GM19455 (cell line): ENCODE results near the gene PEX10.

Experiments
- ATAC-seq: cut with Tn5 transposase; IDR thresholded peaks from one replicate; pipeline ENCODE4 v1.9.1; 2021; ENCODE audit not compliant: unreplicated experiment

PEX10 gene

DNA sequence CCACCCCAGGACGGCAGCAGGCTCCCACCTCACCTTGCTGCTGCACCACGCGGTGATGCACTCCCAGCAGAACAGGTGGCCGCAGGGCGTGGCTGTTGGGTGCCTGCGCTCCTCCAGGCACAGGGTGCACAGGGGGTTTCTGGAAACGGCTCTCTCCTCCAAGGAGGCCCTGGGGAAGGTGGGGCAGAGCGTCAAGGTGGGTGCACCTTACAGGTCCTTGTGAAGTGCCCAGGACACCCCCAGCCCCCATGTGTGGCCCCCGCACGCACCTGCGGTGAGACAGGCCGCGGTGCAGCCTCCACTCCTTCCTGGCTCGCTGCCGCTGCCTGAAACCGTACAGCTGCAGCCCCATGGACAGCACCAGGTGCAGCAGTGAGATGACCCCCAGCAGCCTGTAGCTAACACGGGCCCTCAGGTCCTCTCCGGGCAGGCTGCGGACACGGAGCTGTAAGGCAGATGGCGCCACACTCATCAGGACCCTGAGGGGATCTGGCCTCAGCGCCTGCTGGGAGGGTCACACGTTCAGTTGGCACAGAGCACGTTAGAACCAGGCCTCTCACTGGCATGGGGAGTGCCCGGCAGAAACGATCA, 5.8 kb downstream of the PEX10 start:
- ATAC-seq: no peak

DNA sequence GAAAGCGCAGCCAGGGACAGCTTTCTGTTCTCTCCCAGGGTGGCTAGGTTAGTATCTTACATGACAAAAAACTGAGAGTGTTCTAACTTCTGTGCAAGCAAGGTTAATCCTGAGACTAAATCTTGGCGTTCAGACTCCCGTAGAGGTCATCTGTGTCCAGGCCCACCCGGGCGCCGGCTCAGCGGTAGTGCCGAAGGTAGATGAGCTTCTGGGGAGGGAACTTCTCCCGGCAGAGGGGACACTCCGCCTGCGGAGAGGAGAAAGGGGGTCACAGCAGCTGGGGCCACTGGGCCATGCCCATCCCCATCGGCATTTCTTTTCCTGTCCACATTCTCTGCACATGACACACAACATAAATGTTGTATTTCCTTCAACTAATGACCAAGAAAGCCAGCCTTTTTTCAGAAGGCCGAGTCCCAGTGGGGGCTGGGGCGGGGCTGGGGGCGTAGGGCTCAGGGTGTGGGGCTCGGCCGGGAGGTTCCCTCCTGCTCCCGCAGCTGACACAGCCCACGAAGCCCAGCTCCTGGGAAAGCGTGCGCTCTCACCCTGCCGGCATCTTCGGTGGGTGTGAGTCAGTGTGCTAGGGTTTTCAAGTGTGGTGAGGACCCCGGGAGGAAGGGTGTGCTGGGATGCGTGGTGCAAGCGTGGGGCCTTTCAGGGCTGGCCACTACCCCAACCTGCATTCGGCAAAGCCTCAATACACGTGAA, 6.6 kb downstream of the PEX10 start:
- no peak for ATAC-seq

DNA sequence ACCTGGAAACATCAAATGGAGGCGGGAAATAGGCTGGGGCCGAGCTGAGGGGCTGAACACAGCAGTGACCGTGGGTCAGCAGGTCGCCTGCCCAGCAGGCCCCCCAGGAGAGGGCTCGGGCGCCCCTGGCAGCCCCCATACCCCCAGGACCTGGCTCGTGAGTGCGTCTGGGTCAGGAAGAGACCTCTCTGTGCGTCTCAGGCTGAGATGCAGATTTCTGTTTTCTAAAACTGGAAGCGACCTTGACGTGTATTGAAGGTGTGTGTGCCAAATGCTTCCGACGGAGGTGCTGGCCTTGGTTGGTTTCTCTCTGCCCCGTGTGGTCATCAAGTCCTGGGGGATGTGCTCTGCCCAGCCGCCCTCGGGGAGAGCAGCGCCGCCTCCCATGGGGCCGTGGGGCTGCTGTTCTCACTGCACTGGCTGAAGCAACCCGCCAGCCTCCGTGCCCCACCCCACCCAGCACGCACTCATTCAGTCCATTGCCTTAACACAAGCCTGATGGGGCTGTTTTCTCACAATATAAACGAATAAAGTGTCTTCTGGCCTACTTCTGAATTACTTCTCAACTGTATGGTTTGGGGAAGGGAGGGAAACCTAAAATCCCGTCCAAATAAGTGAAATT, 7.4 kb downstream of the PEX10 start:
- ATAC-seq: no peak

DNA sequence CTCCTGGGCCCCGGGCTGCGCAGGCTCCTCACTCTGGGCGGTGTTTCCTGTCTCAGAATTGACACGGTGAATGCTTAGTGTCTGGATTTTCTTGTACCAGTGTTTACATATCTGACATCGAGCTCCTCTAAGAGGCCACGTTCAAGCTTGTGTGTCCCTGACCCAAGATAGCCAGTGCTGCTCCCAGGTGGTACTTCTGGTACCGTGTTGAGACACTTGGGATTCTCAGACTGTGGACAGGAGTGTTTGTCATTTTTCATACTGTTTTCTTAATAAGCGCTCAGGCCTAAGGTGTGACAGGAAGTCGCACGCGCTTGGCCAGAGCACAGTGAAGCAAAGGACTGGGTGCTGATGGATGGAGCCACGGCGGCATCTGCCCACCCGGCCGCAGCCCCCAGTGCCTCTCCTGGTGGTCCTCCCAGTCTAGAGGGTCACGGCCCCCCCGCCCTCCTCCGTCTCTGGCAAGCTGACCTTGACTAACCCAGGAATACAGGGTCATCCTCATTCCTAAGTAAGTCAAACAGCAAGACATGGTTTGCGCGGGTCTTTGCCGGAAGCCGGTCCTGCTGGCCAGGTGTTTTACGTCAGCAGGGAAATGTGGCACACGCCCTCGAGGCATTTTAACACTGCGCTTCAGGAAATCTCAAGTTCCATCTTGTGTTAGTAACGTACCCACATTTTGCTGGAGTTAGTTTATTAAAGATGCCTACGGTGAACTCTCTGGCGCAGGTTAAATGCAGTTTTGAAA, 8.0 kb downstream of the PEX10 start:
- no peak for ATAC-seq

DNA sequence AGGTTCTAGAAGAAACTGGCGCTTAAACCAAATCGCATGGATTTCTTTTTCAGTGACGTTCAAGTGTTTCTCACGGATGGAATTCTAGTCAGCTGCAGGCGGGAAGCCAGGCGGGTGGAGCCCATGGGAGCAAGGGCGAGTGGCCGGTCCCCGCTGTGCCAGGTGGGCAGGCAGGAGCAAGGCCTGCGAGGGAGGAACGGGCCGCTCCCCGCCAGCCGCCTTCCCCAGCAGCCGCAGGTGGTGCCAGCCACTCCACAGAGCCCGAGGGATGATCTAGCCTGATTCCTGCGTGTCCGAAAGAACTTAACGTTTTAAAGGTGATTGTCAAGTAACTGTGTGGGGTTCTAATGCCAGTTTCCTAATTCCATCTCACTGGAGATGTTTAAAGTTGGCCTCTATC, 9.1 kb downstream of the PEX10 start:
- ATAC-seq: no peak

DNA sequence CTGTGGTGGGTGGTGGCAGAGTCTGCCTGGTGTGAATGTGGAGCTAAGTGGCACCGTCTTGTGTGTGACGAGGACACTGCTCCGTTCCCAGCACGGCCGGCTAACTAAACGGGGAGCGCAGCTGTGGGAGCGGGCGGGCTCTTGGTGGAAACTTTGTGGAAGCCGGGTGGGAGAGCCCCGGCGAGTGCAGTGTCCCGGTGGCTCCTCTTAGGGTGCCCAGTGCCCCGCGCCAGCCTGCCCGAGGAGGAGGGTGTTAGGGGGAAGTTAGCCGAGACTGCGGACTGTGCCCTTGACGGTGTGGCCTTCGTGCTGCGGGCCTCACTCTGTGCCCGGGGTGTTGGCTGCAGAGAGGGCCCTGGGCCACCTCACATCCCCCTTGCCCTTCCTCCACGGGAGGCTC, 9.9 kb downstream of the PEX10 start:
- ATAC-seq: no peak

DNA sequence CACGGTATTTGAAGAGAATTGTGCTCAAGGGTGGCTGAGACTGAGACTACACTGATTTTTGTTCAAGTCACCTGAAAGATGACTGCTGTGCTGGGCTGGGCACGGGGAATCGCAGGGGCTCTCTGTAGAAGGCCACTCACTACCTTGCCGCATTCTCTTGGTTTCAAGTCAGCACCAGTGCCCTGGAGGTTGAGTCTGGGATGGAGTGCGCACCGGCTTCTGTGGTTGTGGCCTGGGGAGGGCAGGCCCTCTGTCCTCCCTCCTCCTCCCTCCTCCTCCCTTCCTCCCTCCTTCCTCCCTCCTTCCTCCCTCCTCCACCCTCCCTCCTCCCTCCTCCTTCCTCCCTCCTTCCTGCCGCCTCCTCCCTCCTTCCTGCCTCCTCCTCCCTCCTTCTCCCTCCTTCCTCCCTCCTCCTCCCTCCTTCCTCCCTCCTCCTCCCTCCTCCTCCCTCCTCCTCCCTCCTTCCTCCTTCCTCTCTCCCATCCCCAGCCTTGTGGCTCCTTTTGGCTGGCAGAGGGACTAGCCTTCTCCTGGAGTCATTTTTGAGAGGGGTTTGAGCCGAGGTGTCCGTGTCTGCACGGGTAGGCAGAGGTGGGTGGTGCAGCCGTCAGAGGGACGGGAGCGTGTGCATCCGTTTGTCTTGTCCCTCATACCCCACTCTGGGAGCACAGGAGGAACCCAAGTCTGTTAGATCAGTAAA, 11.3 kb downstream of the PEX10 start:
- no peak for ATAC-seq

DNA sequence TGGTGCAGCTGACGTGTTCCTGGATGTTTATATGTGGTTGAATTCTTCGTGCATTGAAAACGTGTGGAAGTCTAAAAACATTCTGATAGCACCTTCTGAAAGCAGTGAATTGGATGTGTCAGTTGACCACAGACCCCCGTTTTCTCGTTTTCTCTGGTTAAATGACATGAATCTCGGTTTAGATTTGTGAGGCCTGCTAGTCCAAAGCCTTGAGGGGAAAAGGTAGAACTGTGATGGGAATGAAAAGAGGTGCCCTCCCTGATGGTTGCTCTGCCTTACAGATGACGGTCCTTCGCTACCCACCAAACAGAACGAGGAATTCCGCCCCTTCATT, 11.8 kb downstream of the PEX10 start:
- ATAC-seq: no peak

DNA sequence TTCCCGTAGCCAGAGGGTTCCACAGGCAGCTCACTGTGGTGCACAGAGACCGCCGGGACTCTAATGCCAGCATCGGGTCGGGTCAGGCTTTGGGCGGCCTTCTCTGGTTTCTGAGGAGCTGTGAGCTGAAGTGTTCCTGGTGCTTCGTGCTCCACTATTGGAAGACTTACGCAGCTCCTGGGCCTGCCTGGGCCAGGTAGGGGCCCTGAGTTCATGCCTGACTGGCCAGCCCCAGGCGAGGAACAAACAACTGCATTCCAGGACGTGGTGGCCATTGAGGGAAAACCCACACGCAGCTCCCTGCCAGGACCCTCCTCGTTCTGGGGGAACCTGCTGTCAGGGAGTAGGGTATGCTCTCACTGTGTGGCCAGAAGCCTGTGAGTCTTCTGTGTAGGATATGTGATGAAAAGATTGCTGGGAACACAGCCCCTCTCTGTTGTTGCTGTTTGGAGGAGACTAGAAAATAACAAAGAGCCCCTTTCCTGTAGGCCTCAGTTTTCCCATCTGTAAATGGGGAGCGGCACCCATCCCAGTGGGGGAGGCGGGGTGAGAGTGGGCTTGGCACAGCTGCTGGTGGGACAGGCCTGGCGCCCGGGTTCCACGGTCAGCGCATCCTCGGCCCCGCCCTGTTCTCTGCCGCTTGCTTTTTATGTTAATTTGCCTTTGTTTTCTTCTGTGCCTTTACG, 12.3 kb downstream of the PEX10 start:
- ATAC-seq: no peak

DNA sequence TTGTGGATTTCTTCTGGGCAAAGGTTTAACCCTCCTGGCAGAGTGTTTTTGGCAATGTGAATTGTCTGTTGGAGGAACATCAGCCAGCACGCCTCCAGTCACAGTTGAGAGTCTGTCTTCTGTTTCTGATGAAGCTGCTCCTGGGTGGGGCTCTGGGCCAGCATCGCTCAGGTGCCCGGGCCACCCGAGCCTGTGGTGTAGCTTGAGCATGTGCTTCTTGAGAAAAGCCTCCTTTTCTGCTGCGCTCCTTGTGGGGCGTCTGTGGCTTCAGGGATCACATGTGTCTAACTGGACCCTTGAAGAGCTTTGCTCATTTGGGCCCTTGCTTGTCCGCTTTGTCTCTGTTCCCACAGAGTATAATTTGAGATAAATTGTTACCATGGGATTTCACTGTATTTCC, 13.5 kb downstream of the PEX10 start:
- no peak for ATAC-seq

DNA sequence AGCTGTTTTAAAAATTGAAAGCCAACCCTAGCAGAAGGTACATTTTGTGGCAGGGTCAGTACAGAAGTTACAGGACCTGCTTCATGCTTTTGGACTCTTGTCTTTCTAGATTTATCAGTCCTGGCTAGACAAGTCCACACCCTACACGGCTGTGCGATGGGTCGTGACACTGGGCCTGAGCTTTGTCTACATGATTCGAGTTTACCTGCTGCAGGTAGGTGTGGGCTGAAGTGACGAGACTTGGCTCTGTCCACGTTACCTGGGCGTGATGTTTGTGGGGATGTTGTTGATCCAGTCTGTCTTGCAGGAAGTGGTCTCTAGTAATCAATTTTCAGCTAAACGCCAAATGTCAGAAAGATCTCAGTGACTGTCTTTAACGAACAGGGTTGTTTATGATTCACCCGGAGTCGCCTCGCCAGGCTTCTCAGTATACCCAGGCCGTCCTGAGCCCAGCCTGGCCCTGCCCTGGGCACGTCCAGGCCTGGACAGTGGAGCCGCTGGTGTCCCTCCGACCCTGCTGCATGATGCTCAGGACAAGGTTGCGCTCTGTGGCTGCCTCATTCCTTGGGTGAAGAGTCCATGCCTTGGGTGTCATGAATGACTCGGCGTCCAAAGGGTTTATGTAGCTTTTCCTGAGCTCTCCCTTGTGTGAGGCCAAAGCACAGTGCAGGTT, 15.2 kb downstream of the PEX10 start:
- ATAC-seq: no peak

DNA sequence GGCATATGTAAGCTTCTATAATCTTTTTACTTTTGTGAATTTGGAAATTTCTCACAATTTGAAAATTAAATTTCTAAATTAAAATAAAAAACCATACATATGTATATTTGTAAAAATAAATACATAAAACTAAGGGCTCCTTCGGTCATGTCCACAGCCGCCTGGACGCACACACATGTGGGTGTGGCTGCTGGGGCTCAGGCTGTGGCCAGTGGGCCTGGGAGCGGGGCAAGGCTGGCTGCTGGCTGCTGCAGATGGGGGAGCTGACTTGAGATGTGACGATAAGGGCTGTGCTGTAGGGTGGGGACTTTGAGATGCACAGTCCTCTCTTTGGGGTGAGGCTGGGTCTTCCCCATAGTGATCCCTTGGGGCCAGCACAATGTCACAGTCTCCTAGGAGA, 15.9 kb downstream of the PEX10 start:
- ATAC-seq: no peak

DNA sequence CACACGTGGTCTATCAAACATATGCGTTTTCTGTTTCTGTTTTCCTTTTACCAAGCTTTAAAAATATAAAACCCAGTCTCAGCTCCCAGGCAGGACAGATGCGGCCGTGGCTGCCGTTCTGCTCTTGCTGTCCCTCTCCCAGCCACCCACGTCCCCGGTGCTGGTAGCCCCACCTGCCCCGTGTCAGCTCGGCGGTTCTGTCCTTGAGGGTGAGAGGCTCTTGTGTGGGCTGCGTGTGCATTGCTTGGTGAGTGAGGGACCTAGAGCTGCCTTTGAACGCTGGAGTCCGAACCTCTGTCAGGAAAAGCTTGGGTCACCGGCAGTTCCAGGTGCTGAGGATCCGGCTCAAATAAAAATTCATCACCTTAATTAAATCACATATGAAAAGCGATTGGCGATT, 16.3 kb downstream of the PEX10 start:
- ATAC-seq: no peak

DNA sequence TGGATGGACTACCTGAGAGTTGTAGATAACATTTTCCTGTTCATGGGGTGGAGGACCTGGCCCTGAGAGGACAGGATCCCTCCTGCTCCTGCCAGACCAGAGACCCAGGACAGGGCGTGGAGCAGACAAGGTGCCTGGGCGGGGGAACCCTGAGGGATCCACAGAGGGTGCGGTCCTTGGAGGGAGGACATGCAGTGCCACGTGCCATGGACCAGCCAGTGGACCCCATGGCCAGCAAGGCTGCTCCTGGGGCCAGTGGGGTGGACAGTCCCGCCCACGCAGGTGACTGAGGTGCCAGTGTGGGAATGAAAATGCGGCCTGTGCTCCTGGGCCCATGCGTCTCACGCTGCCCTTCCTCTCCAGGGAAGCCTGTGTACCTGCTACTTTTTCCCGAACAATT, 17.1 kb downstream of the PEX10 start:
- no peak for ATAC-seq

DNA sequence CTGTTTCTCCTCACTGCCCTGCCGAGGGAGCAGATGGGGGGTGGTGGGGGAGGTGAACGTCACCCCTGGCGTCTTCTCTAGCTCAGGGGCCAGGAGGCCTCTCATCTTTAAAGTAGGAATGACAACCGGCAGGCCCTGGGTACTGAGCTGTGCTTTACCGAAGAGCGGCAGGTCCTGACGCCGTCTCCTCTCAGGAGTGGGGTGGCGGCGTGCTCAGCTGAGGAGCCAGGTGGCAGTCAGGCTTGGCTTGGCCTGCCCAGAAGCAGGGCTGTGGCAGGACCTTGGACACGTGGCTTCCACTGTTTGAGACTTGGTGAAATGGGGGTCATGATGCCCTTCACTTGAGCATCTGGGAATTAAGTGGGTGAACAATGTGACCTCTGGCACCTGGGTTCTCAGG, 17.6 kb downstream of the PEX10 start:
- no peak for ATAC-seq

DNA sequence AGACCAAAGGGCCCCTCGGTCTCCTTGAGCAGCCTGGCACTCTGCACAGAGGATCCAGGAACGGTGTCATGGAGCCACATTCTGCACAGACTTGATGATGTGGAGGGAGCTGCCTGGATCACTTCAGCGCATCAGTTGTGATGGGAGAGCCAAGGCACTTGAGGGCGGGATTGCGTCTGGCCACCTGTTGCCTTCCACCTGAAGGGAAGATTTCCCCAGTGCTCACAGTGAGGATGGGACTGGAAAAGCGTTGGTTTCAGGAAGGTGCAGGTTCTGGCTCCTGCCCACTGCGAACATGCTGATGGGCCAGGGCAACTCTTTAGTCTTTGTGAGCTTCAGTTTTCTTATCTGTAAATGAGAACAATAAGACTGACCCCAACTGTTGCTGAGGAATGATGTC, 18.1 kb downstream of the PEX10 start:
- no peak for ATAC-seq

DNA sequence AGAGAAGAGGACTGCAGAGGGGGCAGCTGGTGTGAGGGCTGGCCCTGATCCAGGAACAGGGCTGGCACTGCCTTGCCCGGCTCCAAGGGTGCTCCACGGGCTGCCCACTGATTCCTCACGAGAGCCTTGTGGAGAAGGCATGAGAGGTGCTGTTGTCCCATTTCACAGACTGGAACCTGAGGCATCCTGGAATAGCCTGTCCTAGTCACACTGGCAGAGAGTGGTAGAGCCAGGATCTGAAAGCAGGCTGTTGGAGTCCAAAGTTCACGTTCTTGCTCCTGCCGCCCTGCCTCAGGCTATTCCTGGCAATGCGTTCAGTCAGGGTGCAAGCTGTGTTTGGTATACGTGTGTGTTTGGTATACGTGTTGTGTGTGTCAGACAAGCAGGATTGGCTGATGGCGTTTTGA, 18.9 kb downstream of the PEX10 start:
- ATAC-seq: no peak

DNA sequence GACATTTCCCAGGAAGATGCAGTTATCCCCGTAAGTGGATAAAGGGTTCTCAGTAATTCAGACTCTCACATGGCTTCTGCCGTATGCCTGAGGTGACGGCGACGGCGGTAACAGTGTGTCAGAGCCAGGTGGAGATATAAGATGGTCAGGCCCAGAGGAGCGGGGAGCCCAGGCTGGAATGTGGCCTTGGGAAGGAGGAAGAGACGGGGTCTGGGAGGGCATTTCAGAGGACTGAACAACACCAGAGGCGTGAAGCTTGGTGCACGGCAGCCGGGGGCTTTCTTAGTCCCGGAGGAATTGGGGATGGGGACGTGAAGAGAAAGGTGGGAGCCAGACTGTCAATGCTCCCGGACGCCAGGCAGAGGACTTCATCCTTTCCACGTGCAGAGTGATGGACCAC, 19.7 kb downstream of the PEX10 start:
- ATAC-seq: no peak

DNA sequence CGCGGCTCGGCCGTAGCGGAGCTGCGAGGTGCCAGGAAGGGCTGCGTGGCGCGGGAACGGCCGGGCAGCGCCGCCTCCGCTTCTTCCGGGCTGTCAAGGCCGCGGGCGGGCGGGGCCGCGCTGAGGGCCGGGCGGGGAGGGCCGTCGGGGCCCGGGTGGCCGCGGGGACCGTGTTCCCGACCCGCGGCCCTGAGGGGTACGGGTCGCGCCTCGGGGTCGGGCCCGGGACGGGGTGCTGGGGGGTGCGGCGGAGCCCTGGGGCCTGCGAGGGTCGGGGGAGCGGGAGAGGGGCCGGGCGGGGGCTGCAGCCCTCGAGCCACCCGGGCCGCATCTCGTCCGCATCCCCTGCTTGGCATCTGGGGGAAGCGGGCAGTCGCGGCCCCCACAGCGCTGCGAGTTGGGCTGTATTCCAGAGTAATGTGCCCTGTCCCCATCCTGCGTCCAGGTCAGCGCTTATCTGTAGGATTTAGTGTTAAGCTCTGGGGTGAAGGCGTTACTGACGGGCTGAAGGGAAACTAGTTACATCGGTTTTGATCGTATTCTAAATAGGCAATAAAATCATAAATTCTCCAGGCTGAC, 20.3 kb downstream of the PEX10 start:
- ATAC-seq: peak; percentile 6
